ENCODE measurements around the gene RPL18.
"Not testable (repeated sequence)": the region's sequence is repeated elsewhere in the genome, so short reads cannot be mapped to it uniquely, and the experiment has no call there.

RPL18 gene

DNA sequence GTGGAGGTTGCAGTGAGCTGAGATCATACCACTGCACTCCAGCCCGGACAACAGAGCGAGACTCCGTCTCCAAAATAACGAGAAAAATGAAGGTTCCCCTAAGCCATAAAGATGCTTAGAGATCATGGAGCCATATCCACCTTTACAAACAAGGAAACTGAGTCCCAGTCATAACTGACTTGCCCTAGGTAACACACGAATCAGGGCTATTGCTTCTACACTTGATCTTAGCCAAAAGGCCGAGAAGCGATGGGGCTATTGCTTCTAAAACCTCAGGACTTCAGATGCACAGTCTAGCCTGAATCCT is 15.0 kb upstream of the RPL18 start:
- no CpG with 5 or more reads among the region's 7 CpGs for WGBS (ENCODE audit: extremely low coverage, insufficient coverage, low lambda C conversion rate)
- Histone ChIP-seq H2BK5ac (ENCODE audit: low read length) (no peak overlapping the region), H3K23ac (ENCODE audit: low read length) (no peak overlapping the region), H2BK120ac (ENCODE audit: low read depth, low read length) (no peak overlapping the region), H3K79me2 (ENCODE audit: control insufficient read depth, insufficient read depth, low read length) (no peaks in the 10 kb centered on the region), H3K18ac (ENCODE audit: low read length) (no peak overlapping the region), H3K36me3 (ENCODE audit: control insufficient read depth, insufficient read depth, low read length) (no peaks in the 10 kb centered on the region), H3K27ac (ENCODE audit: low read depth, low read length) (no peak overlapping the region), H3K4me1 (ENCODE audit: control insufficient read depth, low read depth, low read length) (peaks cover 13% of the 10 kb centered on the region), H3K56ac (ENCODE audit: low read length) (peak overlapping the region; percentile 19), H3K27me3 (ENCODE audit: insufficient read depth, low read length, poor library complexity) (peaks cover 9% of the 10 kb centered on the region), H4K8ac (ENCODE audit: low read depth, low read length) (no peak overlapping the region), H3K9ac (ENCODE audit: low read length) (peak overlapping the region; percentile 20), H3K4me2 (ENCODE audit: low read length) (no peak overlapping the region), H2AK5ac (ENCODE audit: low read length) (no peak overlapping the region), H3K4ac (ENCODE audit: low read depth, low read length) (no peak overlapping the region), H4K5ac (ENCODE audit: low read length) (no peak overlapping the region), H3K4me3 (ENCODE audit: low read length) (no peak overlapping the region), H3K79me1 (ENCODE audit: low read length) (no peaks in the 10 kb centered on the region), H2BK15ac (replicated peaks; ENCODE audit: low read depth) (no peak overlapping the region)
- DNase-seq, result no peak

DNA sequence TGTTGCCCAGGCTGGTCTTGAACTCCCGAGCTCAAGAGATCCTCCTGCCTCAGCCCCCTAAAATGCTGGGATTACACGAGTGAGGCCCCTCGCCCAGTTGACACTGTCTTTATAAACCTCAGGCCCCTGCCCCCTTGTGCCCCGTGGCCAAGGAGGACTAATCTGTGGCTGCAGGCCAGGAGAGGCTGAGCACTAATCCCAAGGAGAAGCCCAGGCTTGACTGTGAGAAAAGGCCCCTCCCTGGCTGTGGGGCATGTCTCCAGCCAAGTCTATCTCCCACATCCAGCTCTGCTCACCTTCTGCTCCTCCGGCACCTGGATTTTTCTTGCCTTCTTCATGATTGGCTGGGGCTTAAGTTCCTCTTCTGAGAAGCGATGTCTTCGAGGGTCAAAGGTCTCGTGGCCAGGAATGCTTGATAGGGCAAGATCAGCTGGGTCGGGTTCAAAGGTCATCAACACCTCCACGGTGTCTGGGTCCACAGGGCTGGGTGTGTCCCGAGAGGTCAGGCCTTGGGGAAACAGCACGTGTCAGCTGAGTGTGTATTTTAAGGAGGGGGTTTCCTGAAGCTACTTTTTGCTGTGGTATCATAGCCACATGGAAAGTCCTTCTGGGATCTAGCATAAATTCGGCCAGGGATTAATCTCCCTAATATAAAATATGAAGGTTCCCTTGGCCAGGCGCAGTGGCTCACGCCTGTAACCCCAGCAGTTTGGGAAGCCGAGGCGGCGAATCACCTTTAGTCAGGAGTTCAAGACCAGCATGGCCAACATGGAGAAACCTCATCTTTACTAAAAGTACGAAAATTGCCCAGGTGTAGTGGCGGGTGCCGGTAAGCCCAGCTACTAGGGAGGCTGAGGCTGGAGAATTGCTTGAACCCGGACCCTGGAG is 14.4 kb upstream of the RPL18 start:
- Histone ChIP-seq H3K23ac (ENCODE audit: low read length) (no peak overlapping the region), H3K79me1 (ENCODE audit: low read length) (no peaks in the 10 kb centered on the region), H3K4ac (ENCODE audit: low read depth, low read length) (no peak overlapping the region), H3K27me3 (ENCODE audit: insufficient read depth, low read length, poor library complexity) (peaks cover 9% of the 10 kb centered on the region), H3K4me3 (ENCODE audit: low read length) (no peak overlapping the region), H3K27ac (ENCODE audit: low read depth, low read length) (no peak overlapping the region), H3K56ac (ENCODE audit: low read length) (no peak overlapping the region), H3K4me2 (ENCODE audit: low read length) (no peak overlapping the region), H3K36me3 (ENCODE audit: control insufficient read depth, insufficient read depth, low read length) (no peaks in the 10 kb centered on the region), H2BK5ac (ENCODE audit: low read length) (no peak overlapping the region), H4K8ac (ENCODE audit: low read depth, low read length) (no peak overlapping the region), H4K5ac (ENCODE audit: low read length) (no peak overlapping the region), H2BK15ac (replicated peaks; ENCODE audit: low read depth) (no peak overlapping the region), H3K4me1 (ENCODE audit: control insufficient read depth, low read depth, low read length) (peaks cover 10% of the 10 kb centered on the region), H3K79me2 (ENCODE audit: control insufficient read depth, insufficient read depth, low read length) (no peaks in the 10 kb centered on the region), H3K18ac (ENCODE audit: low read length) (no peak overlapping the region), H2AK5ac (ENCODE audit: low read length) (no peak overlapping the region), H3K9ac (ENCODE audit: low read length) (no peak overlapping the region), H2BK120ac (ENCODE audit: low read depth, low read length) (no peak overlapping the region)
- no CpG with 5 or more reads among the region's 22 CpGs for WGBS (ENCODE audit: extremely low coverage, insufficient coverage, low lambda C conversion rate)
- DNase-seq, result no peak

DNA sequence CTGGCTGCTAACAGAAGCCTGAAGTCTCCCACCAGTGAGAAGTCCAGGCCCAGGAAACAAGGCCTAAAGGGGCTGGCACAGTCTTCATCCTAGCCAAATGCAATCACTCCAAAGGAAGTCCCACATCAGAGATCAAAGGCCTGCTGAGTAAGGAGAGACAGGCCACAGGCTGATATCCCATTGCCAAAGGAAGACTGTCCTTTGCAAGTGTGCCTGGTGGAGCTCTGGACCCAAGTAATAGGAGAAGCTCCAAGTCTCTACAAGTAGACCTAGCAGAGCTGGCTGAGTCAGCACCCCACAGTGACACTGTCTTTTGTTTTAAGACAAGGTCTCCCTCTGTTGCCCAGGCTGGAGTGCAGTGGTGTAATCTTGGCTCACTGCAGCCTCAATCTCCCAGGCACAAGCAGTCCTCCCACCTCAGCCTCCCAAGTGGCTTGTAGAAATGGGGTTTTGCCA is 13.7 kb upstream of the RPL18 start:
- H3K4ac ChIP-seq (ENCODE audit: low read depth, low read length), result no peak overlapping the region
- H3K9ac ChIP-seq (ENCODE audit: low read length), result no peak overlapping the region
- H3K4me3 ChIP-seq (ENCODE audit: low read length), result no peak overlapping the region
- no peaks in the 10 kb centered on the region for H3K79me2 ChIP-seq (ENCODE audit: control insufficient read depth, insufficient read depth, low read length)
- H2BK120ac ChIP-seq (ENCODE audit: low read depth, low read length), result no peak overlapping the region
- H3K56ac ChIP-seq (ENCODE audit: low read length), result no peak overlapping the region
- H2BK5ac ChIP-seq (ENCODE audit: low read length), result no peak overlapping the region
- H3K4me2 ChIP-seq (ENCODE audit: low read length), result no peak overlapping the region
- no peak for DNase-seq
- no peak overlapping the region for H3K27ac ChIP-seq (ENCODE audit: low read depth, low read length)
- H2BK15ac ChIP-seq (replicated peaks; ENCODE audit: low read depth), result no peak overlapping the region
- H4K8ac ChIP-seq (ENCODE audit: low read depth, low read length), result no peak overlapping the region
- H3K18ac ChIP-seq (ENCODE audit: low read length), result no peak overlapping the region
- no peak overlapping the region for H3K23ac ChIP-seq (ENCODE audit: low read length)
- H3K36me3 ChIP-seq (ENCODE audit: control insufficient read depth, insufficient read depth, low read length), result no peaks in the 10 kb centered on the region
- H4K5ac ChIP-seq (ENCODE audit: low read length), result no peak overlapping the region
- H3K4me1 ChIP-seq (ENCODE audit: control insufficient read depth, low read depth, low read length), result peaks cover 9% of the 10 kb centered on the region
- H2AK5ac ChIP-seq (ENCODE audit: low read length), result no peak overlapping the region
- H3K27me3 ChIP-seq (ENCODE audit: insufficient read depth, low read length, poor library complexity), result peaks cover 9% of the 10 kb centered on the region
- H3K79me1 ChIP-seq (ENCODE audit: low read length), result no peaks in the 10 kb centered on the region

DNA sequence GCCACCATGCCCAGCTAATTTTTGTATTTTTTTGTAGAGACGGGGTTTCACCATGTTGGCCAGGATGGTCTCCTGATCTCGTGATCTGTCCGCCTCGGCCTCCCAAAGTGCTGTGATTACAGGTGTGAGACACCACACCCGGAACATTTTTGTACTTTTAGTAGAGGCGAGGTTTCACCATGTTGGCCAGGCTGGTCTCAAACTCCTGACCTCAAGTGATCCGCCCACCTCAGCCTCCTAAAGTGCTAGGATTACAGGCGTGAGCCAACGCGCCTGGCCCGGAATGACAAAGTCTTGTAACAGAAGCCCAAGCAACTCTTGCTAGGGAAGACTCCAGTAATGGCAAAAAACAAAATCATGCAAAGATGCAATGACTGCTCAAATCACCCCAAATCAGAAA is 13.3 kb upstream of the RPL18 start:
- H2BK15ac ChIP-seq (replicated peaks; ENCODE audit: low read depth); H3K56ac ChIP-seq (ENCODE audit: low read length); H2BK5ac ChIP-seq (ENCODE audit: low read length); H3K4me1 ChIP-seq (ENCODE audit: control insufficient read depth, low read depth, low read length); H3K9ac ChIP-seq (ENCODE audit: low read length); H4K8ac ChIP-seq (ENCODE audit: low read depth, low read length); H3K18ac ChIP-seq (ENCODE audit: low read length); H2AK5ac ChIP-seq (ENCODE audit: low read length); H3K27me3 ChIP-seq (ENCODE audit: insufficient read depth, low read length, poor library complexity); DNase-seq; H3K23ac ChIP-seq (ENCODE audit: low read length); H3K4ac ChIP-seq (ENCODE audit: low read depth, low read length); H3K79me2 ChIP-seq (ENCODE audit: control insufficient read depth, insufficient read depth, low read length); H3K79me1 ChIP-seq (ENCODE audit: low read length); H2BK120ac ChIP-seq (ENCODE audit: low read depth, low read length); H4K5ac ChIP-seq (ENCODE audit: low read length); H3K4me3 ChIP-seq (ENCODE audit: low read length); H3K27ac ChIP-seq (ENCODE audit: low read depth, low read length); H3K36me3 ChIP-seq (ENCODE audit: control insufficient read depth, insufficient read depth, low read length); H3K4me2 ChIP-seq (ENCODE audit: low read length): not testable (repeated sequence)
- WGBS (ENCODE audit: extremely low coverage, insufficient coverage, low lambda C conversion rate), result no CpG with 5 or more reads among the region's 11 CpGs

DNA sequence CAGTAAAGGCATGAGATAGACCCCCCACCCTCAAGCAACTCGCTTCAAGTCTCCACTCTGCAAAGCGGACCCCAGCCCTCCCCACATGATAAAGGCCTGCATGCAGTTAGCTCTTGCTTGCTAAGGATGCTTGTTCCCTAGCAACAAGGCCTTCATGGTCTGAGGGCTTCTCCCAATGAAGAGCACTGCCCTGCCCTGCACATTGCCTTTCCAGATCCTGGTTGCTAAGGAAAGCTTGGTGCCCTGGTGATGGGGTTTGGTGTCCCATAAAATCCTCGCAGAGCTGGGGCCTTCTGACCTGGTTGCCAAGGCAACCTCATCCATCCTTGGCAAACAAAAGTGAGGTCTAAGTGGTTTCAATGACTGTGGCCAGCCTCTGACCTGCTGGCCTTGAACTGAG is 12.2 kb upstream of the RPL18 start:
- H3K36me3 ChIP-seq (ENCODE audit: control insufficient read depth, insufficient read depth, low read length), result no peaks in the 10 kb centered on the region
- no peak overlapping the region for H2BK15ac ChIP-seq (replicated peaks; ENCODE audit: low read depth)
- H3K27ac ChIP-seq (ENCODE audit: low read depth, low read length), result no peak overlapping the region
- no peak overlapping the region for H2BK5ac ChIP-seq (ENCODE audit: low read length)
- H4K5ac ChIP-seq (ENCODE audit: low read length), result no peak overlapping the region
- no peak overlapping the region for H3K23ac ChIP-seq (ENCODE audit: low read length)
- peak overlapping the region; percentile 89 for H3K56ac ChIP-seq (ENCODE audit: low read length)
- H4K8ac ChIP-seq (ENCODE audit: low read depth, low read length), result no peak overlapping the region
- no peaks in the 10 kb centered on the region for H3K79me2 ChIP-seq (ENCODE audit: control insufficient read depth, insufficient read depth, low read length)
- H2AK5ac ChIP-seq (ENCODE audit: low read length), result no peak overlapping the region
- no peak for DNase-seq
- no peak overlapping the region for H2BK120ac ChIP-seq (ENCODE audit: low read depth, low read length)
- no peaks in the 10 kb centered on the region for H3K79me1 ChIP-seq (ENCODE audit: low read length)
- peaks cover 6% of the 10 kb centered on the region for H3K27me3 ChIP-seq (ENCODE audit: insufficient read depth, low read length, poor library complexity)
- no peak overlapping the region for H3K4ac ChIP-seq (ENCODE audit: low read depth, low read length)
- peaks cover 12% of the 10 kb centered on the region for H3K4me1 ChIP-seq (ENCODE audit: control insufficient read depth, low read depth, low read length)
- H3K9ac ChIP-seq (ENCODE audit: low read length), result peak overlapping the region; percentile 76
- peak overlapping the region; percentile 79 for H3K4me2 ChIP-seq (ENCODE audit: low read length)
- WGBS (ENCODE audit: extremely low coverage, insufficient coverage, low lambda C conversion rate), result no CpG with 5 or more reads among the region's 3 CpGs
- H3K18ac ChIP-seq (ENCODE audit: low read length), result no peak overlapping the region
- no peak overlapping the region for H3K4me3 ChIP-seq (ENCODE audit: low read length)
